NOMO-1 (cell line): ENCODE data around the gene DCN.
"Not testable (repeated sequence)": the region's sequence is repeated elsewhere in the genome, so short reads cannot be mapped to it uniquely, and the experiment has no call there.

Experiments
- DNase-seq, 2 experiments: peaks; one replicate each; lab custom pipeline; 2025; ENCODE audit not compliant: unreplicated experiment in 2 of 2; lab: John Stamatoyannopoulos, UW

The DCN gene, protein sequence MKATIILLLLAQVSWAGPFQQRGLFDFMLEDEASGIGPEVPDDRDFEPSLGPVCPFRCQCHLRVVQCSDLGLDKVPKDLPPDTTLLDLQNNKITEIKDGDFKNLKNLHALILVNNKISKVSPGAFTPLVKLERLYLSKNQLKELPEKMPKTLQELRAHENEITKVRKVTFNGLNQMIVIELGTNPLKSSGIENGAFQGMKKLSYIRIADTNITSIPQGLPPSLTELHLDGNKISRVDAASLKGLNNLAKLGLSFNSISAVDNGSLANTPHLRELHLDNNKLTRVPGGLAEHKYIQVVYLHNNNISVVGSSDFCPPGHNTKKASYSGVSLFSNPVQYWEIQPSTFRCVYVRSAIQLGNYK

DNA sequence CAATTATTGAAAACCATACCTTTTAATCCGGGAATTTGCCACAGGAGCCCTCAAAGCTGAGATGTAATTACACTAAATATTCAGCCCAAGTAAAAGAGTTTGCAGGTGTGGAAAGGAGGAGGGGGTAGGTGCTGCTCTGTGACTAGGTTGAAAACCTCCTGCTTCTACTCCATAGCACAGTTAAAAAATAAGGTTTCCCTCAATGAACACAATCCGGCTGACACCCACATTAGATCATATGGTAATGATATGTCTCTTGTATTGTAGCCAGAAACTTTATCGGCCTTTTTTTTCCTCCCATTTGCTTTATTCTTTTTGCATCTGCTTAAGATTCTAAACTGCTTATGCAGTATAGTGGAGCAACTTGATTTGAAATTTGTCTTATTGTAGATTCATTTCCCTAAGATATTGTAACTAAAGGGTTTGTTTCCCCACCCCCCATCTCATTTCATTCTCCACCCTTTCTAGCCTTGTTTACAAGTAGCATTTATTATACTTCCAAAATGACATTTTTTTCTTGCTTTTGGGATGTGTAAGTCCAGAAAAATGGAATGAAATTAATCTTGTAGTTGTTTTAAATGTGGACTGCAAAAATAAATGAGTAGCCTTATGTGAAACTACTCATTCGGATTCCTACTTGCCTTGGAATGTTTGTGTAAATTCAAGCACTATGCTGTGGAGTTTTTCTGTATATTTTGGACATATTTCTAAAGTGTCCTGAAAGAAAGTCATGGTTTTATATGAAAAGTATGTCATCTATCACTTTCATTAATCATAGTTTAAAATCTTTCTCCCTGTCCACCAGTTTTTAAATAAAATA is at the start of gene DCN:
Gene DCN (minus strand): TSS at position 182 of the 820 bp plus-strand sequence. CDS start 4,265 bp downstream, outside the sequence.
- DNase-seq: no peak

DNA sequence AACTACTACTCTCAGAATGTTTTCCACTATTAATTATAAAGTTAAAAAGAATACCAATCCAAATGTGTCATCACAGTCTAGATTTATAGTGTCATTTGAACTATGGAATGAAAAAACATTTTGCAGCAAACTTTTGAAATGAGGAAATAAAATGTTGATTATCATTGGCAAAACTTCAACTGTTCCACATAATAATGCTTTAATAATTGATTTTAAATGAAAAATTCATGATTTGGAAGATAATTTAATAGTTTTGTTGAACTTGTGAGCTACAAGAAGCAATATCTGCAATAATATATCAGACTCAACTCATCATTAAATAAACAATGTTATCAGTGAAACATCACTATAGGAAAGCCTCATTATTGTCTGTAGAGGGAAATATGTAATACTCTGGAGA is 48.2 kb upstream of the DCN start:
- DNase-seq: no peak

DNA sequence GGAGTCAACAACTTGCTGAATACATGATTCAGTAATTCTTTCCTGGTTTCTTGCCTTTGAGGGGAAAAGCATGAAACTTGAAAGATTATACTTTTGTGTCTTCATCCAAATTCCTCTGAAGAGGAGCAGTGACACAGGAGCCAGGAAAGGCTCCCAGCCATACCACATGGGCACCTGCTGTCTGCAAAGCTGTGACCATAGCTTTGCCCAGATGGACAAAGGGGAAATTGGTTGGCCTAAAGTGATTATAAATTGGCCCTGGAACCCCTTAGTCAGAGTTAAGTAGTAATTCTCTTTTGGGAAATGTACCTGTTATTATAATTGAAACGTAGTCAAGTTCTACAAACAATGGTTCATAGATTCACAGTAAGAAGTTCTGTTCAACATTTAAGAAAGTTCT is 44.3 kb upstream of the DCN start:
- DNase-seq: no peak

DNA sequence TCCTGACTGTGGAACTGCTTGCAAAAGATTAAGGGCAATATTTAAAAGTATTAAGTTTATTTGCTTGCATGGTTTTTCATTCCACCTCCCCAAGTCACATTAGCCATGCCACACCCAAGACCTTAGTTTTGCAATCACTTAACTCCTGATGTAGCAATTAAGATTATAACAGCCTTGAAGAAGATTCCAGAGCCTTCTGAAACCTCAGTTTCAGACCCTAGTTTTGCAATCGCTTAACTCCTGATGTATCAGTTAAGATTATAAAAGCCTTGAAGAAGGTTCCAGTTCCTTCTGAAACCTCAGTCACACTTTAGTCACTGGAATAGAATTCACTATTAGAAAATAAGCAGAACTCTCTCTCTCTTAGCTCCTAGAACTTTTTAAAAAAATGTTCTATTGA is 42.7 kb upstream of the DCN start:
- peak; percentile 24 to 41 for DNase-seq

DNA sequence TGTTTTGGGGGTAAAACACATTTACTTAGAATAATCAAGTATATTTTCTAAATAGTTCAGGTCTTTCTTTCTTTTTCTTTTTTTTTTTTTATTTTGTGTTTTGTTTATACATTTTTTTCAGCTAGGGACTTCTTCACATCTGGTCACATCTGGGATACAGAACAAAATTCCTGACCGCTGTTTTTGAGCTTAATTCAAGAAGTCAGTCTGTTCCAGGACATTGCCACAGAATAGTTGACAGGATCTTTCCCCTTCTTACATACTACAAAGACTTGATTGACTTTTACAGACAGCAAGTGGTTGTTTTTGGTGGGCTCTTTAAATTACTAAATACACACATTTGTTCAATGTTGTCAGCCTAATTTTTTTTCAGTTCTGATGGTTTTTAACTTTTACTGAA is 41.8 kb upstream of the DCN start:
- DNase-seq: no peak

DNA sequence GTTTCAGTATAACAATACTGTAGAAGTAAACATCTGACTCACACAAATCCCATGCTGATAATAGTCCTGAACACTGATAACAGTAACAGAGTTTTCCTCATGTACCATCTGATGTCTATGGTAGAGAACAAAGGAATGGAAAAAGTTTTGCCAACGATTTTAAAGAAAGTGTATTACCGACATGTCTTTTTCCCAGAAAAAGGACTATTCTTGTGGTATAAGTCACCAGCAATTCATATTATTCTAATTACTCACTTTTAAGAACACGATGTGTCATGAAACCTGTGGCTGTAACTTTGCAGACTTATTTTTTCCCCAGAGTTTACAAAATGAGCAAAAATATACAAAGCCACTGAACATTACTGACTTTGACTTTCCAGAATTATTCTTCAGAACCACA is 40.1 kb upstream of the DCN start:
- no peak for DNase-seq

DNA sequence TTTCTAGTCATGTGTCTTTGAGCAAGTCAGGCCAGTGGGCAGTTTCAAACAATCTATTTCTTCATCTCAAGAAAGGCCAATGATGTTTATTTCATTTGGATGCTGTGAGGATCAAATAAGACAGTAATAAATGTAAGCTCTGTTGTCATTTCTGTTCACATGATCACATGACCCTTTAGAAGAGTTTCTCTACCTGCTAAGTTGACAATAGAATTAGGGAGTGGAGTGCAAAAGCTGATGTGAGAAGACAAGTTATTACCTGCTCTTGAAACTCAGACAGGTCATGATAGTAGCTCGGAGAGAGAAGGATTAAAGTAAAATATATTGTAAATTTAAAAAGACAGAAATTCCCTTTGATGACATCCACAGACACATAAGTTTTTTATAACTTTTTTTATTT is 37.3 kb upstream of the DCN start:
- DNase-seq: no peak

DNA sequence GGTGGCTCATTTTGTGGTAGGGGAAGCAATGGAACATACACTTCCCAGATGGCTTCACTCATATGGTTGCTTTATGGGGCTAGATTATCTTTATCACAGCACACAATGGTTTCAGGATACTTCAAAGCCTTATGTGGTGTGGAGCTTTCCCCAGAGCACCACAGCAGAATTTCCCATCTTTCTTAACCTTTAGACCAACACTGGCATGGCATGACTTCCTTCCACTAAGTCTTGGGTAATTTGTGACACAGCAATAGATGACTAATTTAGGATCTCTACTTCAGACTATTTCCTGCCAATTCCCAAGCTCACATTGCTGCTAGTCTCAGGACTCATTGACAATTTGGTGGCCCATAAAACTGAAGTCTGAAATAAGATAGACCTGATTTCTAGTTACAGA is 36.9 kb upstream of the DCN start:
- no peak for DNase-seq

DNA sequence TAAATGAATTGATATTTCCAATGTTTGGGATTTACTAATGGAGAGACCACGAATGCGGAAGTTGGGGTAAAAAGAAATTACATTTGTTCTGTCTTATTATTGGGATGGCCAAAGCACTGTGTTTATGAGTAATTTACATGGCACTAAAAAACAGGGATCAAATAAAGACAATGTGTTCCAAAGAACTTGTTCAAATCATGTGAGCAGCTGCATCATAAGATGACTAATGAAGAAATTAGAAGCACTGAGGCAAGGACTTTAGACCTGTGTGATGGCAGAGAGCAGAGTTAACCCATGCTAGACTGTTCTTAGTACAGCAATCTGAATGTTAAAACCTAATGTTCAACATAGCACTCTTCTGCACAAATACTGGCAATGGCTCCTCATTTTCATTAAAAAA is 34.3 kb upstream of the DCN start:
- no peak for DNase-seq

DNA sequence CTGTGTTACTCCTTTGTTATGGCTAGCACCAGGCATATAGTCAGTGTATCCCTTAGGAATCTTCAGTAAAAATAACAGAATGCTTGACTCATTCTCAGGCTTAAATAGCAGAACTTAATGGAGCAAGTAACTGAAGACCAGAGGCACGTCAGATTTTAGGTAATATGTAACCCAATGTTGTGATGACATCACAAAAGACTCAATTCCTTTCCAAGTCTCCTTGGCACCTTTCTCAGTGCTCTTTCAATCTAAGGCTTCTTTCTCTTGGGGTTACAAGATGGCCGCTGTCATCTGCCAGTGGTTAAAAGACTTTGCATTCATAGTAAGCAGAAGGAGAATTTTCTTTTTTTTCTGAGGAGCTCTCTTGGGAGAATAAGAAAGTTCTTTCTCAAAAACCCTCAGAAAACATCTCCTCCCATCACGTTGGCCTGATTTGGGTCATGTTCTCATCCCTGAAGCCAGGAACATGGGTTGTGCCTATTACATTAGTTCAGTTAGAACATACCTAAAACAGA is 33.4 kb upstream of the DCN start:
- no peak for DNase-seq

DNA sequence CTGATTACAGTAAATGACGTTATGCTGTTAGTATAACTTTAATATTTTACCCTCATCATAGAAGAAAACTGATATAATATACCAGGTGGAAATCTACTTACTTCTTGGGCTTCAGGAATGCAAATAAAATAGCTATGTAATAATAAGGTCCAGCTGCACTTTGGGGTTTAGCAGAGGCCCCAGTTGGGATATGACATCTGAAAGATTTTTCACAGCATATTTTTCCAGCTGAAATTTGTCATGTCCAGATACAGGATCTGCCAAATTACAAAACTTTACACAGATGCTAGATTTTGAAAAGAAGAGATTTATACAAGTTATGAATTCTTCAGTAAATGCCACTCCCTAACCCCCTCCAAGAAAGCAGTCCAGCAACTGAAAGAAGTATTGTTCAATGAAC is 29.2 kb upstream of the DCN start:
- no peak for DNase-seq

DNA sequence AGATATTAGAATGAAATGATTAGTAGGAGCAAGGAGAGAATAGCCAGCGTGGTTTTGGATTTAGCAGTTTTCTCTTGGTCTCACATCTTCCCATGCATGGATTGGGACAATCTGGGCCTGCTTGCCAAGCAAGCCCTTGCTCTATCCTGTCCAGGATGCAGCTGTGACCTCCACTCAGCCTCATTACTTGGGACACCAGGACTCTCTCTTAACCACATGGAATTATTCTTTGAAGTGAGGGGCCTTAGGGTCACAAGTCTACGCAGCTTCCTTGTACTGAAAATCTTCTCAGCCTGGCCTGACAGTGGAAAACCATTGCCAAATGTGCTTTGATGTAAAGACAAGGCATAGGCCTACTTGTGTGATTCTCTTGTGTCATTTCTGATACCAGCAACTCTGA is 28.0 kb upstream of the DCN start:
- no peak for DNase-seq

DNA sequence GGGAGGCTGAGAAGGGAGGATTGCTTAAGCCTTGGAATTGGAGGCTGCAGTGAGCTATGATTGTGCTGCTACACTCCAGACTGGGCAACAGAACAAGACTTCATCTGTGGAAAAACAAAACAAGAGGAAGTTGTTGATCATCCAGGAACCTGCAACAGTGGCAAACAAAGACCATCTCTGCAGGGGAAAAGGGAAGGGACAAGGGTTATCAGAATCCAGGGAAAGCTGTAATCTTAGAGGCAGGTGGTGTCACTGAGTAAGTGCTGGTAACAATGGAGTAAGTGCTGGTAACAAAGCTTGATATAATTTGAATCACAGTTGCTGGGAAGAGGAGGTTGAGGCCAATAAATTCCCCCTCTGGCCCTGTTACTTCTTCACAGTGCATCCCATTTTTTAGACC is 27.5 kb upstream of the DCN start:
- no peak for DNase-seq

DNA sequence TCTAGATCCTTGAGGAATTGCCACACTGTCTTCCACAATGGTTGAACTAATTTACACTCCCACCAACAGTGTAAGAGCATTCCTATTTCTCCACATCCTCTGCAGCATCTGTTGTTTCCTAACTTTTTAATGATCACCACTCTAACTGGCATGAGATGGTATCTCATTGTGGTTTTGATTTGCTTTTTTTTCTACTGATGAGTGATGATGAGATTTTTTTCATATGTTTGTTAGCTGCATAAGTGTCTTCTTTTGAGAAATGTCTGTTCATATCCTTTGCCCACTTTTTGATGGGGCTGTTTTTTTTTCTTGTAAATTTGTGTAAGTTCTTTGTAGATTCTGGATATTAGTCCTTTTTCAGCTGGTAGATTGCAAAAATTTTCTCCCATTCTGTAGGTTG is 24.7 kb upstream of the DCN start:
- not testable (repeated sequence) for DNase-seq

DNA sequence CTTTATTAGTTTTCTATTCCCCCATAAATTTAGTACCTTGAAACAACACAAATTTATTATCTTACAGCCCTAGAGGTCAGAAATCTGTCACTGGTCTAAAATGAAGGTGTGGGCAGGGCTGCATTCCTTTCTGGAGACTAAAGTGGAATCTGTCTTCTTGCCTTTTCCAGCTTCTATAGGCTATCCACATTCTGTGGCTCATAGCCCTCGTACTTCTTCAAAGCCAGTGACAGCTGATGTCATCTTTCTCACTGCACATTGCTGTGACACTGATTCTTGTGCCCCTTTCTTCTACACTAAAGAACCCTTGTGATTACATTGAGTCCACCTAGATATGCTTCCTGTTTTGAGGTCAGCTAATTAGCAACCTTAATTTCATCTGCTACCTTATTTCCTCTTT is 23.2 kb upstream of the DCN start:
- peak; percentile 45 to 68 for DNase-seq

DNA sequence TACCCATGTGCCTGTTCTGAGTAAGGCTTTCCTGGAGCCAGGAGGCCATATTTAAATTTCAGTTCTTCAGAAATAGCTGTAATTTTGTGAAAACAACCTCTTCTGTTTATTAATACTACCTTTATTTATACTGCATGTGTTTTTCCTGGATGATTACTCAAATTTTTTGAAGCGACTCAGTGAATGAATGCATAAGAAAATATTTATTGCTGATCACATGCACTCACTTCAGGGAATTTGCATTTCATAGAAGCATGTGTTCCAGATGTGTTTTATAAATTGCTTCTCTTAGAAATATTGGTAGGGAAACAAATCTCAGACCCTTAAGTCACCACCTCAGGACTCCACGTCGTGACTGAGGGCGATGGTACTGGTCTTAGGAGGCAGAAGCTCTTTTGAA is 21.8 kb upstream of the DCN start:
- DNase-seq: no peak

DNA sequence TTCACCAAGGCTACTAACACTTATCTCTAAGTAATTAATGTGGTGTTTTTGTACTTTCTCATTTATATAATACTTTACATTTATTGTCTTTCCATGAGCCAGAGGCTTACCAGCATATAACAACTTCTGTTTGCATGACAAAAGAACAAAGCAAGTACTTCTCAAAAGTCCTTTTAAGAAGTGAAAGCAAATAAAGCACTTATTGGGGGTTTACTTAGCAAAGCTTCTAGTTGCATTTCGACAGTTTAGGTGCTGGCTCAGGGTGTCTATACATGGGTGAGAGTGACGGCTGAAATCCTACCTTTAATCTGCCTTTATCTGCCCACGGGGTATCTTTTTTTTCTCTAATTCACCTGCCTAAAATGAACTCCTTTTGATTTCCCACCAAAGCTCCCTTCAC is 21.0 kb upstream of the DCN start:
- DNase-seq: no peak

DNA sequence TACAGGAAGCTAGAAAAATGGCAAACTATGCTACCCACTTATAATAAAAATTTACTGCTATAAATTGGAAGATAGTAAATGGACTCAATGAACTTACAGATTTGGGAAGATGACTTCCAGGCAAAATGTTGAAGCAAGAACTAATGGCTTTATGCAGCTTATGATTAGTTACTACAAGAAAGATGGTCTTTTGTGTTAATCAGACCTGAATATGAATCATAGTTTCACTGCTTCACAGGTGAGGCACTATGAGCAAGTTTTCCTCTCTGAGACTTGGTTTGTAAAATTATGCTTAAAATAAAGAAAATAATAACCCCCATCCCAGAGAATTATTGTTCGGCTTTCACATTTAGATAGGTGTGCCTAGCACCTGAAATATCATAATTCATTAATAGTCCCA is 19.8 kb upstream of the DCN start:
- no peak for DNase-seq

DNA sequence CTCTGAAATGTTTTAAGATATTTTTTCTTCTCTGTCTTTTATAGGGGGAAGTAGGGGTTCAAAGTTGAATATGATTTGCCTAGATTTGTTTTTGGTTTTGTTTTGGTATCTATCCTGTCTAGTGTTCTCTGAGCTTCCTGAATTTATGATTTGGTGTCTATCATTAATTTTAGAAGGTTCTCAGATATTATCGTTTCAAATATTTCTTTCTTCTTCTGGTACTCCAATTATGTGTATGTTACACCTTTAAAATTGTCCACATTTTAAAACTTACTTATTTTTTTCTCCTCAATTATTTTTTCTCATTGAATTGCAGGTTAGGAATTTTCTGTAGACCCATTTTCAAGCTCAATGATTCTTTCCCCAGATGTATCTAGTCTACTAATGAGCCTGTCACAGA is 13.8 kb upstream of the DCN start:
- DNase-seq: no peak

DNA sequence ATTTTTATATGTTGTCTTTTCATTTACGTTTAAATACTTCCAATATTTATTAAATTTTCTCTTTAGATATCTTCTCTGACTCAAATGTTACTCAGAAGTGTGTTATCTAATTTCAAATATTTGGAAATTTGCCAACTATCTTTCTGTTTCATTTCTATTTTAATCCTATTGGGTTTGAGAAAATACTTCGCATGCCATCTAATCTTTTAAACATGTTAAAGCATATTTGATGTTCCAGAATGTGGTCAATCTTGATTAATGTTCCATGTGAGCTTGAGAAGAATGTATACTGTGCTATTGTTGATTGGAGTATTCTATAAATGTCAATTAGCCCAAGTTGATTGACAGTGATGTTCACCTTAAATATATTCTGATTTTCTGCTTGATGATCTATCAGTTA is 11.9 kb upstream of the DCN start:
- DNase-seq: no peak

DNA sequence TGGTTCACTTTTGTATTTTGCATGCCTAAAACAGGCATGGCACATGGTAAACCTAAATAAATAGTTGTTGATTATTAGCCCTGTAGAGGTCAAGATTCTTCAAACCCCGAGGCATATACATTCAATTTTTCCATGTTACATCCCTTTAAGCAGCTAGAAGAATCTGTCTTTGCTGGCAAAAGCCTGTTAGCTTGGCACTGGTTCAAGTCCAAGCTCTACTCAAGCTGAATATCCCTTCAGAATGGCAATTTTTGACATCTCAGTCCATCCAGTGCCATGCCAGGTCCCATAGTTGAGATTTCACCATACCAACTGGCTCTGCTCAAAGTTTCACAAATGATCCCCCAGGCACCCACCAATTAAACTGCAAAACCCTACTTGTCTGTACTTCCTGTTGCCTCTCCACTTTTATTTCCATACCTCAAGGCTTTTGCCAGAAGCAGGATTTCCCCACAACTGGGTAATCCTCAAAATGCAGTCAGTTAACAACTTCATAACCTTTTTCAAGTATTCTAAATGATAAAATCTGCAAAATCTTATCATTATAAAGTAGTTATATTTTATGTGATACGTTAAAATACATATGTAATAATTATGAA is 9.0 kb upstream of the DCN start:
- no peak for DNase-seq

DNA sequence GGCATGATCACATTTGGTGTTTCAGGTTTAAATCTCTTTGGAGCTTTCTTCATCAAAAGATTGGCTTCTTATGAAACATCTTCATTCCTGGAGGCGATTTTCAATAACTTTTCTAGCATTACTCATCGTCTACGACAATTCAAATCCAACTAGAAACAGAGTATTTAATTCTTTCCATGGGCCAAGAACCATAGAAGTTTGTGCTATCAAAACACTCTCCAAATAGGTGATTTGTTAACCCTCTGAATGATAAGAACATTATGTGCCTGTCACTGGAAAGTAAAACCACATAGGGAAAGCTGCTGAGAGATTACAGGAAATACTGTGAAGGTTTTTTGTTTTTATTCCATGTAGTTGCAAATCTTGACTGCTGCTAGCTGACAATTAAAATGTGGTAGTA is 6.9 kb upstream of the DCN start:
- no peak for DNase-seq
